IMR-90 (cell line): ENCODE measurements around the gene NOS1AP. TPM values are rescaled to one million over a fixed set of nuclear protein-coding genes. Genes with fewer than 3 reads are reported as not detected.

Experiments used
- ATAC-seq: fragments of 200-7000 bp; cut with Tn5 transposase; 2 replicates; pipeline ENCODE4 v1.9.1; 2020; ENCODE audit warnings: low read depth, mild to moderate bottlenecking, moderate library complexity
- BruUV-seq: library from RNA; stranded (reverse); fragments of 400-500 nt; replicated peaks from 2 replicates; lab custom pipeline; 2021; lab: Mats Ljungman, UMichigan
- CTCF ChIA-PET: fragments of 300-600 bp; formaldehyde crosslinking; extraction: SDS; loops from one replicate; lab custom pipeline; 2021; ENCODE audit warnings: antibody characterized with exemption; lab: Yijun Ruan, JAX
- POLR2A ChIA-PET: fragments of 300-600 bp; sonication (Branson Sonifier 250); formaldehyde crosslinking; loops from one replicate; lab custom pipeline; 2022; ENCODE audit warnings: antibody characterized with exemption; ENCODE audit not compliant: unreplicated experiment; lab: Charles Lee
- DNase-seq: peaks from one replicate; pipeline ENCODE4 v3.0.0; 2013
- H2AFZ ChIP-seq: replicated peaks from 2 replicates; pipeline ENCODE3; 2013; ENCODE audit warnings: low read length, mild to moderate bottlenecking; ENCODE audit not compliant: poor library complexity
- H2AK5ac ChIP-seq: 2 replicates; pipeline ENCODE4 v1.6.1; 2013; ENCODE audit warnings: low read depth, low read length, inconsistent platforms
- H2AK9ac ChIP-seq: replicated peaks from 2 replicates; pipeline ENCODE3; 2013; ENCODE audit warnings: mild to moderate bottlenecking, low read depth, low read length, moderate library complexity; ENCODE audit not compliant: poor library complexity
- H2BK120ac ChIP-seq: 2 replicates; pipeline ENCODE4 v1.6.1; 2013; ENCODE audit warnings: low read depth, low read length, inconsistent platforms
- H2BK15ac ChIP-seq: 3 replicates; pipeline ENCODE4 v1.6.1; 2013; ENCODE audit warnings: low read depth, low read length, inconsistent platforms
- H2BK20ac ChIP-seq: 2 replicates; pipeline ENCODE4 v1.6.1; 2013; ENCODE audit warnings: low read depth, mild to moderate bottlenecking, inconsistent platforms, low read length, moderate library complexity
- H2BK5ac ChIP-seq: 2 replicates; pipeline ENCODE4 v1.6.1; 2013; ENCODE audit warnings: mild to moderate bottlenecking, low read depth, low read length, inconsistent platforms; ENCODE audit not compliant: poor library complexity, severe bottlenecking
- H3K14ac ChIP-seq: replicated peaks from 2 replicates; pipeline ENCODE4 v1.6.1; 2013; ENCODE audit warnings: low read depth, low read length, inconsistent platforms
- H3K18ac ChIP-seq: 2 replicates; pipeline ENCODE4 v1.6.1; 2013; ENCODE audit warnings: low read depth, low read length, control low read depth
- H3K23ac ChIP-seq: 2 replicates; pipeline ENCODE4 v1.6.1; 2013; ENCODE audit warnings: low read depth, low read length, inconsistent platforms
- H3K27ac ChIP-seq: 2 replicates; pipeline ENCODE4 v1.5.1; 2013; ENCODE audit warnings: mild to moderate bottlenecking, control low read depth, low read length; ENCODE audit not compliant: insufficient read depth
- H3K27me3 ChIP-seq: 2 replicates; pipeline ENCODE4 v1.6.1; 2013; ENCODE audit warnings: low read length; ENCODE audit not compliant: control insufficient read depth, insufficient read depth
- H3K36me3 ChIP-seq: 2 replicates; pipeline ENCODE4 v1.6.1; 2013; ENCODE audit warnings: low read length, mixed read lengths; ENCODE audit not compliant: control insufficient read depth, insufficient read depth
- H3K4ac ChIP-seq: 2 replicates; pipeline ENCODE4 v1.6.1; 2013; ENCODE audit warnings: low read depth, low read length, inconsistent platforms
- H3K4me1 ChIP-seq: 2 replicates; pipeline ENCODE4 v1.6.1; 2013; ENCODE audit warnings: low read length, mixed read lengths; ENCODE audit not compliant: control insufficient read depth, insufficient read depth
- H3K4me2 ChIP-seq: 2 replicates; pipeline ENCODE4 v1.6.1; 2013; ENCODE audit warnings: low read depth, mild to moderate bottlenecking, control low read depth, low read length, moderate library complexity
- H3K4me3 ChIP-seq: 2 replicates; pipeline ENCODE4 v1.5.1; 2013; ENCODE audit warnings: low read depth, mild to moderate bottlenecking, control low read depth, low read length, moderate library complexity; ENCODE audit not compliant: insufficient read depth
- H3K56ac ChIP-seq: 2 replicates; pipeline ENCODE4 v1.6.1; 2013; ENCODE audit warnings: low read length, inconsistent platforms; ENCODE audit not compliant: insufficient read depth; ENCODE audit errors: extremely low read depth
- H3K79me1 ChIP-seq, 2 experiments: 2 replicates each; pipeline ENCODE4 v1.6.1; 2013; ENCODE audit warnings: low read length in 2 of 2, inconsistent platforms in 1 of 2, low read depth in 1 of 2
- H3K9ac ChIP-seq: 2 replicates; pipeline ENCODE4 v1.6.1; 2013; ENCODE audit warnings: low read depth, low read length, control low read depth
- H3K9me1 ChIP-seq: 2 replicates; pipeline ENCODE4 v1.6.1; 2013; ENCODE audit warnings: low read length, inconsistent platforms; ENCODE audit not compliant: insufficient read depth
- H3K9me3 ChIP-seq: 2 replicates; pipeline ENCODE4 v1.6.1; 2013; ENCODE audit warnings: low read length; ENCODE audit not compliant: control insufficient read depth, insufficient read depth
- H4K20me1 ChIP-seq: 2 replicates; pipeline ENCODE4 v1.6.1; 2013; ENCODE audit warnings: low read length, inconsistent platforms; ENCODE audit not compliant: insufficient read depth
- H4K5ac ChIP-seq: 2 replicates; pipeline ENCODE4 v1.6.1; 2013; ENCODE audit warnings: mild to moderate bottlenecking, low read depth, low read length, control low read depth
- H4K8ac ChIP-seq, 2 experiments: 2 replicates each; pipeline ENCODE4 v1.6.1; 2013; ENCODE audit warnings: low read depth in 2 of 2, low read length in 2 of 2, control low read depth in 1 of 2, inconsistent platforms in 1 of 2
- H4K91ac ChIP-seq: 2 replicates; pipeline ENCODE4 v1.6.1; 2013; ENCODE audit warnings: low read depth, low read length, inconsistent platforms; ENCODE audit not compliant: insufficient read depth
- BHLHE40 ChIP-seq: fragments of 150-350 bp; IDR thresholded peaks from 2 replicates; pipeline ENCODE4 v1.6.1; 2016; ENCODE audit warnings: mild to moderate bottlenecking, low read depth, low read length
- CEBPB ChIP-seq: IDR thresholded peaks from 2 replicates; pipeline ENCODE4 v1.6.1; 2012; ENCODE audit warnings: low read depth, low read length, improper control_type of control experiment
- CHD1 ChIP-seq: IDR thresholded peaks from 2 replicates; pipeline ENCODE4 v1.6.1; 2012; ENCODE audit warnings: low read depth, low read length, improper control_type of control experiment
- CTCF ChIP-seq: conservative IDR thresholded peaks from 2 replicates; pipeline ENCODE4 v1.5.1; 2012; ENCODE audit warnings: mild to moderate bottlenecking, low read depth, low read length, improper control_type of control experiment
- ELK1 ChIP-seq: fragments of 150-350 bp; IDR thresholded peaks from 2 replicates; pipeline ENCODE4 v1.6.1; 2016; ENCODE audit warnings: low read depth, mild to moderate bottlenecking, low read length, moderate library complexity, borderline replicate concordance
- FOS ChIP-seq: fragments of 150-350 bp; IDR thresholded peaks from 2 replicates; pipeline ENCODE4 v1.6.1; 2016; ENCODE audit warnings: low read depth, low read length
- MAFK ChIP-seq: IDR thresholded peaks from 2 replicates; pipeline ENCODE4 v1.6.1; 2012; ENCODE audit warnings: low read depth, low read length, improper control_type of control experiment
- MAZ ChIP-seq: IDR thresholded peaks from 2 replicates; pipeline ENCODE4 v1.6.1; 2012; ENCODE audit warnings: low read depth, mild to moderate bottlenecking, low read length, improper control_type of control experiment, moderate library complexity, borderline replicate concordance
- MXI1 ChIP-seq: IDR thresholded peaks from 2 replicates; pipeline ENCODE4 v1.6.1; 2012; ENCODE audit warnings: low read depth, mild to moderate bottlenecking, low read length, moderate library complexity, borderline replicate concordance
- NFE2L2 ChIP-seq: fragments of 150-350 bp; IDR thresholded peaks from 2 replicates; pipeline ENCODE4 v1.6.1; 2016; ENCODE audit warnings: low read depth, mild to moderate bottlenecking, low read length
- POLR2A ChIP-seq: IDR thresholded peaks from 2 replicates; pipeline ENCODE4 v1.6.1; 2012; ENCODE audit warnings: mild to moderate bottlenecking, low read depth, low read length
- RAD21 ChIP-seq: IDR thresholded peaks from 2 replicates; pipeline ENCODE4 v1.6.1; 2012; ENCODE audit warnings: low read length, improper control_type of control experiment
- RCOR1 ChIP-seq: IDR thresholded peaks from 2 replicates; pipeline ENCODE4 v1.6.1; 2012; ENCODE audit warnings: mild to moderate bottlenecking, low read length, improper control_type of control experiment; ENCODE audit not compliant: insufficient replicate concordance
- RFX5 ChIP-seq: IDR thresholded peaks from 2 replicates; pipeline ENCODE4 v1.8.0; 2012; ENCODE audit warnings: low read depth, mild to moderate bottlenecking, low read length, moderate library complexity
- SMC3 ChIP-seq: fragments of 150-350 bp; IDR thresholded peaks from 2 replicates; pipeline ENCODE4 v1.6.1; 2016; ENCODE audit warnings: low read depth, mild to moderate bottlenecking, antibody characterized with exemption, low read length, moderate library complexity
- USF2 ChIP-seq: fragments of 150-350 bp; IDR thresholded peaks from 2 replicates; pipeline ENCODE4 v1.6.1; 2017; ENCODE audit warnings: mild to moderate bottlenecking, antibody characterized with exemption, low read length, low read depth
- WGBS, 2 experiments: methylation state at CpG; one replicate each; pipeline versions ENCODE4 v1.1.5 to v1.1.7; 2013; ENCODE audit warnings: missing lambda C conversion rate in 2 of 2; ENCODE audit not compliant: insufficient read length in 1 of 2; ENCODE audit errors: extremely low coverage in 2 of 2; 5-methylcytosine and 5-hydroxymethylcytosine counted together
- dilution Hi-C: fragments of 300-500 bp; cut with HindIII; formaldehyde crosslinking; loops from one replicate; pipeline ENCODE4 v1.14.3; 2018; ENCODE audit warnings: low sequenced_read_pairs; ENCODE audit not compliant: unreplicated experiment
- in situ Hi-C: fragments of 300-500 bp; cut with MboI; formaldehyde crosslinking; loops from 3 replicates; pipeline ENCODE4 v1.14.3; 2019; ENCODE audit warnings: low sequenced_read_pairs, inconsistent platforms, mixed read lengths
- intact Hi-C: fragments of 100-400 bp; cut with micrococcal nuclease; formaldehyde crosslinking; loops from 2 replicates; pipeline ENCODE4 v1.10.0; 2022
- polyA plus RNA-seq, 3 experiments: library from polyadenylated mRNA; depleted of rRNA; stranded (reverse); fragments of >200 nt; gene quantifications; 2 replicates each; pipeline ENCODE4 v1.2.3, GENCODE V29; 2012; ENCODE audit warnings: low replicate concordance in 1 of 3
- total RNA-seq: library from RNA; depleted of rRNA; stranded (reverse); fragments of >200 nt; gene quantifications from 2 replicates; pipeline ENCODE4 v1.2.3, GENCODE V29; 2012

Gene NOS1AP
- total and polyA plus RNA-seq, 2 of the 4 experiments (the other 2 are of a cell fraction), result 0.18 to 0.19 TPM

GRCh38 chr1:162085991-162086390 is 16.5 kb downstream of the NOS1AP start:
- H3K9me1 ChIP-seq, result no peaks in the 10 kb centered on the region
- no peaks in the 10 kb centered on the region for H3K9me3 ChIP-seq
- no peaks in the 10 kb centered on the region for H4K20me1 ChIP-seq
- H3K27ac ChIP-seq, result no peak overlapping the region
- no peak overlapping the region for H3K56ac ChIP-seq
- H4K5ac ChIP-seq, result no peak overlapping the region
- BruUV-seq, result no TSS peak
- H3K14ac ChIP-seq, result no peak overlapping the region
- H2BK20ac ChIP-seq, result no peak overlapping the region
- H2AFZ ChIP-seq, result no peak overlapping the region
- dilution Hi-C loops, result no loop called here
- no peak overlapping the region for H3K23ac ChIP-seq
- peaks cover 4% of the 10 kb centered on the region for H3K27me3 ChIP-seq
- no peaks in the 10 kb centered on the region for H3K79me1 ChIP-seq
- no CpG with 5 or more reads among the region's 3 CpGs for WGBS, 2 experiments
- no peak overlapping the region for H2BK120ac ChIP-seq
- no peak overlapping the region for H2AK9ac ChIP-seq
- no peak overlapping the region for H2AK5ac ChIP-seq
- H2BK15ac ChIP-seq, result no peak overlapping the region
- POLR2A ChIA-PET, result no interaction called here
- TF ChIP-seq CTCF (no peak), NFE2L2 (no peak), USF2 (no peak), MAFK (no peak), FOS (no peak), ELK1 (no peak), SMC3 (no peak), BHLHE40 (no peak), RCOR1 (no peak), CHD1 (no peak), MAZ (no peak), RAD21 (no peak), CEBPB (no peak), RFX5 (no peak), MXI1 (no peak), POLR2A (no peak)
- H3K4me1 ChIP-seq, result no peaks in the 10 kb centered on the region
- H2BK5ac ChIP-seq, result no peak overlapping the region
- intact Hi-C loops, result no loop called here
- H4K91ac ChIP-seq, result no peak overlapping the region
- H3K18ac ChIP-seq, result no peak overlapping the region
- DNase-seq (no peak), ATAC-seq (no peak)
- in situ Hi-C loops, result no loop called here
- no peak overlapping the region for H4K8ac ChIP-seq
- H3K36me3 ChIP-seq, result no peaks in the 10 kb centered on the region
- H3K4ac ChIP-seq, result no peak overlapping the region
- H3K9ac ChIP-seq, result no peak overlapping the region
- CTCF ChIA-PET, result no interaction called here
- no peak overlapping the region for H3K4me3 ChIP-seq
- no peak overlapping the region for H3K4me2 ChIP-seq
